ENCODE measurements around the gene GLIS1.

The GLIS1 gene

GRCh38 chr1:53737648-53738204 lies 1.2 kb downstream of the GLIS1 start:
- no peak for TF ChIP-seq CTCF (conservative IDR thresholded peaks at IDR 0.05; ENCODE audit: low read depth, low read length)
- DNase-seq (ENCODE audit: low read depth), result no peak
- peak overlapping the region; percentile 49 for H3K4me3 ChIP-seq (ENCODE audit: low read length)

GRCh38 chr1:53736290-53736689 lies 2.7 kb downstream of the GLIS1 start:
- TF ChIP-seq CTCF (conservative IDR thresholded peaks at IDR 0.05; ENCODE audit: low read depth, low read length), result no peak

GRCh38 chr1:53735681-53736080 lies 3.3 kb downstream of the GLIS1 start:
- no peak overlapping the region for H3K4me3 ChIP-seq (ENCODE audit: low read length)

More at GRCh38 chr1:53736290-53736689, 2.7 kb downstream of the GLIS1 start:
- DNase-seq (ENCODE audit: low read depth), result no peak
- H3K4me3 ChIP-seq (ENCODE audit: low read length), result no peak overlapping the region

GRCh38 chr1:53735261-53735660 lies 3.7 kb downstream of the GLIS1 start:
- no peak for DNase-seq (ENCODE audit: low read depth)
- H3K4me3 ChIP-seq (ENCODE audit: low read length), result no peak overlapping the region
- no peak for TF ChIP-seq CTCF (conservative IDR thresholded peaks at IDR 0.05; ENCODE audit: low read depth, low read length)

More at GRCh38 chr1:53735681-53736080, 3.3 kb downstream of the GLIS1 start:
- no peak for TF ChIP-seq CTCF (conservative IDR thresholded peaks at IDR 0.05; ENCODE audit: low read depth, low read length)
- DNase-seq (ENCODE audit: low read depth), result no peak

- TF ChIP-seq CTCF (conservative IDR thresholded peaks at IDR 0.05; ENCODE audit: low read depth, low read length), result no peak
- H3K4me3 ChIP-seq (ENCODE audit: low read length), result no peak overlapping the region
- no peak for DNase-seq (ENCODE audit: low read depth)
Measured at GRCh38 chr1:53734650-53735211, 4.2 kb downstream of the GLIS1 start.

GRCh38 chr1:53733975-53734649 lies 4.9 kb downstream of the GLIS1 start:
- DNase-seq (ENCODE audit: low read depth), result no peak
- H3K4me3 ChIP-seq (ENCODE audit: low read length), result no peak overlapping the region
- no peak for TF ChIP-seq CTCF (conservative IDR thresholded peaks at IDR 0.05; ENCODE audit: low read depth, low read length)

Measured in retinal pigment epithelial cell (primary cell).